ENCODE measurements around the gene OR10G3. TPM values are rescaled to one million over a fixed set of nuclear protein-coding genes. Genes with fewer than 3 reads are reported as not detected.

The OR10G3 gene
- total RNA-seq, 2 donors from 2014 or later, result not detected

DNA sequence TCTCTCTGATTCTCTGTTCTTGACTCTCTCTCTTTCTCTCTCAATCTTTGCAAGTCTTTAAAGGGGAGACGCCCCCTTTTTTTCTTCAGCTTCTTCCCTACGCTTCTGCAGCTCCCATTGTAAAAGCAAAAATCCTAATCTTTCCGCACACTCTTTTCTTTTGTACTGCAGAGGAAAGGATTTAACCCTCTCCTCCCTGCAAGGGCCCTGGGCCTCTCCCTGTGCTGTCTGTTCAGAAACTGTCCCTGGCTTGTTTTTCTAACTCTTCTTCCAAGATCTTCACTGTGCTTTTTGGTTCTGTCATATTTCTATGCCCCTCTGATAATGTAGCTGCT lies 42.8 kb downstream of the OR10G3 start:
- ATAC-seq (no peak), DNase-seq (no peak)
- intact Hi-C loops (cut with DNase I, micrococcal nuclease), result no loop called here

DNA sequence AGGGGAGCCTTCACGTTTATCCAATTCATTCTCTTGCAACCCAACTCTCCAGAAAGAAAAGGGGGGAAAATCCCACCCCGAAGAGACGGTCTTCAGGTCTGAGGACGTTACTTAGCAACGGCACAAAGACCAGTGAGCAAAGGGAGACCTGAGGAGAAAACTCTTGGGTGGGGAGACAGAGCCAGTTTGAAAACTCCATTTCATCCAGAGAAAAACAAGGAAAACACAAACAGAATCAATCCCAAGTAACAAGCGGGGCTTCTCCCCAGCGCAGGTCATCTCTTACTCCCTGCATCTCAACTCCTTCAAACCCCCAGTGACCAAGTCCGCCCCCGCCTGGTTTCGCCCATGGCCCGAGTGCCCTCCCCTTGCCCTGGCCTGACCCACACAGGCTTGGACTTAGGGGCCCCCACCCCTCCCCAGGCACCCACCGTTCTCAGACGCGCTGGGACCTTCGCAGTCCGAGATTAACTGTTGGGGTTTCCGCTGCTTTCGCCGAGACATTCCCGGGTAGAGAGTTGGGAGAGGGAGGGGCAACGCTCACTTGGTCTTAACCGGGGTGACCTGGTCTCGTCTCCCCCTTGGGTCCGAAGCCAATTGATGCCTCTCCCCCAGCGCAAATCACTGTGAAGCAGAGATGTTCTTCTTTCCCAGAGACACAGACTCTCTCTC lies 43.3 kb downstream of the OR10G3 start:
- ATAC-seq (no peak), DNase-seq (no peak)
- intact Hi-C loops (cut with DNase I, micrococcal nuclease), result no loop called here

DNA sequence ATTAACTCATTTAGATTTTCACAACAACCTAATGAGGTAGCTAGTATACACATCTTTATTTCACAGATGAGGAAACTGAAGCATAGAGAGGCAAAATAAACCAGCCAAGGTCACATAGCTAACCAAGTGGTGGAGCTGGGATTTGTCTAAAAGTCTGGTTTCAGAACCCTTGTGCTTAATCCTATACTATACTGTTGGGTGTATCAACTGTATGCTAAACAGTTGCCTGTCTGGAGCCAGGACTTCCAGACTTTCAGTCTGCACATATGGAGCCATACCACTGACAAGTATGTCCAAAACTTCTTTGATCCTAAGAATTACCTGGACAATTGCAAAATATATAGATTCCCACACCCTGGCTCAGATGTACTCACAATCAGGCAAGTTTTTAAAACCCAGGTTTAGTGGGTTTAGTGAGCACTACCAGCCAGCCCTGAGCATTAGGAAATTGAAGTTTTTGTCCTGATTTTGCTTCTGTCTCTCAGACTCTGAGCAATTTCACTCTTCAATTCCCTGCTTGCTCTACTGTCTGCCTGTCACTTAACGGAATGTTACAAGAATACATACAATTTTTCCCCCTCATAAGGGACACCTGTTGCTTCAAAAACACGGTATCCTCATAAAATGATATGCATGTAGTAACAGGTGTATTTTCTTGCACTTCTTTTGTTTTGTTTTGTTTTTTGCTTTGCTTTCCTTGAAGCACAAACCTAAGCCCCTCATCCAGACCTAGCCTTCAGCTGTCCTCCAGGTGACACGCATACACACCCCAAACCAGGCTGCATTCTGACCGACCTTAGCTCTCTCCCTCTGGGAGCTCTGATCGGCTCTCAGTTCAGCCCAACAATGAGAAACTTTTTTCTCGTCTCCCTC lies 44.1 kb downstream of the OR10G3 start:
- DNase-seq (no peak), ATAC-seq (no peak)
- intact Hi-C loops (cut with DNase I, micrococcal nuclease), result no loop called here

DNA sequence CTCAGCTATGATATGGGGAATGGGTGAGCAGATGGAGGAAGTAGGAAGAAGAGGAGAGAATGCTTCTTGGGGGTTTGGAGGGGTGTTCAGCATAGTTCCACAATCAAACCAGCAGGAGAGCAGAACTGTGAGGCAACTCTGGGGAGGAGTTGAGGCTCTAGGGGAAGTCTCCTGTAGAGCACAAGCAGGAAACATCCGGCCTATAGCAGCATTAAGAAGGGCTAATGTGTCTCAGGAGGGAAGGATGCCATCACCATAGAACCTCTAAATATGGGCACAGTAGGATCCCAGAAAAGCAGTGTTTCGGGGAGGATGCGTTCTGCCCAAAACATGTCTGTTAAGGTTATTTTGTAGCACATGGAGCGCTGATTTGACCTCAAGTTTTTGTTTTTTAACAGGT lies 45.3 kb downstream of the OR10G3 start:
- no peak for DNase-seq
- intact Hi-C loops (cut with DNase I, micrococcal nuclease), result no loop called here
- no peak for ATAC-seq

DNA sequence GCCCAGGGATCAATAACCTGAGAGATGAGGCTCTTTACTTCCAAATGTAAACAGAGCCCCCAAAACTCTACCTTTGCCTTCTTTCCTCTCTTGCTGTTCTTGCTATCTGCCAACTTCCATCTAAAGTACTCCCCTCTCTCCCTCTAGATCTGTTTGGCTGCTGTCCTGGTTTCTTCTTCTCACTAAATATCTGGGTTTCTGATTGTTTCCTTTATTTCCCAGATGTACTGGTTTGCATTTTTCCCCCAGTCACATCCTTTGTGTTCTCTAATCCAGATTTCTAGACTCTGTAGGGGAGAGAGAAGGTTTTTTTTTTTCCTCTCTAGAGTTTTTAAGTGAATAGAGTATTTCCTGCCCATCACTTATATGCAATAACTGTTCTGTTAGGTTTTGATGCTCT lies 46.6 kb downstream of the OR10G3 start:
- intact Hi-C loops (cut with DNase I, micrococcal nuclease), result no loop called here
- DNase-seq (no peak), ATAC-seq (no peak)

DNA sequence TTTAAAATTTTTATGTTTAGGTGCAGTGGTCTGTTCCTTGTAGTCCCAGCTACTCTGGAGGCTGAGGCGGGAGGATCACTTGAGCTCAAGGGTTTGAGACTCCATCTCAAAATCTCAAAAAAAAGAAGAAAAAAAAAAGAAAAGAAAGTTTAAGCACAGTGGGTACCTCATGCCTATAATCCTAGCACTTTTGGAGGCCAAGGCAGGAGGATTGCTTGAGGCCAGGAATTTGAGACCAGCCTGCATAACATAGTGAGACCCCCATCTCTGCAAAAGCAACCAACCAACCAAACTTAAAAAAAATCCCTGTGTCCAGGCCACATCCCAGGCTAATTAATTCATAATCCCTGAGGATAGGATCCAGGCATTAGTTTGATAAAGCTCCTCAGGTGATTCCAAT lies 50.4 kb downstream of the OR10G3 start:
- DNase-seq, result no peak
- ATAC-seq, result no peak
- intact Hi-C loops (cut with DNase I, micrococcal nuclease), result no loop called here

DNA sequence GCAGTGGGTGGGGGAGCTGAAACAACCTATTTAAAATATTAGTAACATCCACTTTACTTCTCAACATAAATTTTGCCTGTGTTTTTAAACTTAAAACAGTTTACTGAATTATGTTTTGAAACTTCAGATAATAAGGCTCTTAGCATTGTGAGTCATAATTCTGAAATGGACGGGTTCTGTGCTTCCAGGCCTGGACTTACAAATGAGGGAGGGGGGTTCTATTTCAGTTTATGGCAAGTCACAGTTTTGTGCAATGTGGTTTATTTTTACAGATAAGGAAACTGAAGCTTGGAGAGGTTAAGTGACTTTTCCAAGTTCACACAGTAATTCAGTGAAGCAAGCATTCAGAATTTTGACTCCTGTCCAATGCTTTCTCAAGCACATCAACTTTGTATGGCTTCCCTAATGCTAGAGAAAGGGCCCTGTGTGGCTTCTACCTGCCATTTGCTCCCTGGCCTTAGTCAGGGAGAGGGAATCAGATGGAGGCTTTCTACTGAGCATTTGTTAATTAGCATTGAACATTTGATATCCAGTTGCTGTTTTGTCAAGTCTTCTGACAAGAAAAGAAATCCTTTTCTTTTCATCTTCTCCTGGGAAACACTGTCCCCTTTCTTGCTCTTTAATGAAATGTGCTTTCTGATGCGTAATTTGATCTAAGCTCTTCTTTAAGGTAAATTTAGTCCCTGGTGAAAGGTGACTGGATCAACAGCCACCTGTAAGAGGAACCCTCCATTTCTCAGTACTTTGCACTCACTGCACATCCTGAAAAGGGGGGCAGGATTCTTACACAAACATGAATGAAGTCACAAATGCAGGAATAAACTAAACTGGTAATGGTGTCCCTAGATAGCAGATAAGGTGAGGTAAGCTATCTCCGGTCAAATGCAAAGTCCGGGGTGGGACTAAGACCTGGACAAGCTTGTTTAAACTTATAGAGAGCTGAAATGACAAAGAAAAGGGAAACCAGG lies 51.2 kb downstream of the OR10G3 start:
- intact Hi-C loops (cut with DNase I, micrococcal nuclease), result no loop called here
- no peak for ATAC-seq
- no peak for DNase-seq

DNA sequence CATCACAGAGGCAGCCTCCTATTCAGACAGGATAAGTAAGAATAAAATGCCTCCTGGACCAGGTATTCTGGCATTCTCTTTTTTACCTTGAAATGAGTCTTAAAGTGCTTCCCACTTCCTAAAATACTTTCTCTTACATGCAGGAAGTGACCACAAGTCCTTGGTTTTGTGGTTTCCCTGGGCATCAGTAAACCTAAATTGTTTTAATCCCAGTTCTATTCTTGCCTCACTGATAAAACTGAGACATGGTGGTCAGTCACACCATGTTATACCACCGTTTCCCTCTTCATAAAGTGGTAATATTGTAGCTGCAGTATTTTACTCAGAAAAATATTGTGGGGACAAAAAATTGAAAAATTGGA lies 52.6 kb downstream of the OR10G3 start:
- ATAC-seq, result no peak
- intact Hi-C loops (cut with DNase I, micrococcal nuclease), result no loop called here
- DNase-seq, result no peak

DNA sequence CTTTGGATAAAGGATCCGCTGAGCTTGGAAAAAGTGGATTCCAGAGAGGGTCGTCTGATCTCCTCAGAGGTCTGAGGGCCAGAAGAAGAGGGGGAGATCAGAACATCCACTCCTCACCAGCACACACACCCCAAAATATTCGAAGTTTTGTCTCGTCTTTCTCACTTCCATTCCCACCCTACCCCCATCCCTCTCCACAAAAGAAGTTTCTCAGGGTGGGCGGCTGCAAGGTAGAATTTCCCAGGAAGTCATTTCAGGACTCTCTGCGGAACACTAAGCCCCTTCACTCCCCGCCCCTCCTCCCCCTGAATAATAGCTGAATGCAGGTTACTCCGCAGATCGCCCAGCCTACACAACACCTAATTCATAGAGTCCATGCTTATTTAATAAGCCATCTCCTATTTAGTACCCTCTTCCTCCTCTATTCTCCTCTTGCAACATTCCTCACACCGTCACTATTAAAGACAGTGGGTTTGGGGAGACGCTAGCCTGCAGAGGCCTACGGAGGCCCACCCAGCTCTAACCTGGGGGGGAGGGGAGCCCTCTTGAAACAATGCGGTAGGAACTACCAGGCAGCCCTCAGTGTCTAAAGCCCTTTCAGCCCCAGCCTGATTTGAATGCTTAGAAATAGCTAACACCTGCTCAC lies 53.1 kb downstream of the OR10G3 start:
- ATAC-seq (no peak), DNase-seq (no peak)
- intact Hi-C loops (cut with DNase I, micrococcal nuclease), result no loop called here

DNA sequence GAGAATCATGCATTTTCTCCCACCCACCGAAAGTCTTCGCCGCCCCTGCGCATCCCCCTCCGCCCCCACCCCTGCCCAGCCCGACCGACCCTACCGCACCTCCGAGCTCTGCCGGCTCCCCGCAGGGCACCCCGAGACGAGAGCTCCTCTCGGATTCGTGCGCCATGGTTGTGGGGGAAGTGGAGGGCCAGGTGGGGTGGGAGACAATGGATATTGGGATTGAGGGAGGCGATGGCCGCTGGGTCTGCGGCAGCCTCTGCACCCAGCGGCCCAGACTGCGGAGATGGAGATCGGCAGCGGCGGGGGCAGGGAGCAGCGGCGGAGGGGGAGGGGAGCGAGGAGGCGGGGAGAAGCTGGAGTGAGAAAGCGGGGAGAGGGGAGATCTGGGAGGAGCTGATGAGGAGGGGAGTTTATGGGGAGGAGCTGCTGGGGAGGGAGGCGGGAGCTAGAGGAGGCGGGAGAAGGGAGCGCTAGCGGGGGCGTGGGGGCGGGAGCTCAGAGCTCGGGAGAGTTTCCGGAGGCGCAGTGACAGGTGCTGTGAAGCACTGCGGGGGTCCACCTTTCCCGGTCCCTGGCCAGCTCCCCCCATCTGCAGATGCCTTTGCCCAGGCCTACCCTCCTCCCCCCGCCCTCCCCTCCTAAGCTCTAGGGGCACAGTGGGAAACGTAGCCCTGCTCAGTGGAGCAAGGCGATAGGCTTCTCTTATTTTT lies 53.8 kb downstream of the OR10G3 start, which contains the start of gene SALL2:
SALL2 (minus strand) TSS at position 385 of the 710 bp plus-strand sequence; CDS start at position 166, 219 bp downstream.
- intact Hi-C loops (cut with DNase I, micrococcal nuclease), result no loop called here
- ATAC-seq (peak; percentile 70), DNase-seq (peak; percentile 55 to 78)

DNA sequence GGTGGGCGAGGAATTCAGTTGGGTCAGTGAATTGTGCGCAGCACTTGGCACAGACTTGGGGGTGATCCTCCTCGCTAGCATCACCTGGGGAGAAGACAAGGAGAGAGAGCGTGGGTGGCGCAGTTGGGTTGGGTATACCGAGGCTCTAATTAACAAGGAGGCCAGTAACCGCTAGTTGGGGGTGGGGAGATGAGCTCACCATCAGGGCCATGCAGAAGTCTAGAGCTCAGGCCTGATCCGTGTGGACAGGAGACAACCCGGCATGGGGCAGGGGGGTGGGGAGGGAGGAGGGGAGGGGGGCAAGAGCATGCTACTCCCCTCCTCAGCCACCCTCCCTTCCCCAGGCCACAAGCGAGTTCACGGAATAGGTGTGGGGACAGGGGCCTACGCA lies 54.3 kb downstream of the OR10G3 start:
- no peak for DNase-seq
- no peak for ATAC-seq
- intact Hi-C loops (cut with DNase I, micrococcal nuclease), result no loop called here

DNA sequence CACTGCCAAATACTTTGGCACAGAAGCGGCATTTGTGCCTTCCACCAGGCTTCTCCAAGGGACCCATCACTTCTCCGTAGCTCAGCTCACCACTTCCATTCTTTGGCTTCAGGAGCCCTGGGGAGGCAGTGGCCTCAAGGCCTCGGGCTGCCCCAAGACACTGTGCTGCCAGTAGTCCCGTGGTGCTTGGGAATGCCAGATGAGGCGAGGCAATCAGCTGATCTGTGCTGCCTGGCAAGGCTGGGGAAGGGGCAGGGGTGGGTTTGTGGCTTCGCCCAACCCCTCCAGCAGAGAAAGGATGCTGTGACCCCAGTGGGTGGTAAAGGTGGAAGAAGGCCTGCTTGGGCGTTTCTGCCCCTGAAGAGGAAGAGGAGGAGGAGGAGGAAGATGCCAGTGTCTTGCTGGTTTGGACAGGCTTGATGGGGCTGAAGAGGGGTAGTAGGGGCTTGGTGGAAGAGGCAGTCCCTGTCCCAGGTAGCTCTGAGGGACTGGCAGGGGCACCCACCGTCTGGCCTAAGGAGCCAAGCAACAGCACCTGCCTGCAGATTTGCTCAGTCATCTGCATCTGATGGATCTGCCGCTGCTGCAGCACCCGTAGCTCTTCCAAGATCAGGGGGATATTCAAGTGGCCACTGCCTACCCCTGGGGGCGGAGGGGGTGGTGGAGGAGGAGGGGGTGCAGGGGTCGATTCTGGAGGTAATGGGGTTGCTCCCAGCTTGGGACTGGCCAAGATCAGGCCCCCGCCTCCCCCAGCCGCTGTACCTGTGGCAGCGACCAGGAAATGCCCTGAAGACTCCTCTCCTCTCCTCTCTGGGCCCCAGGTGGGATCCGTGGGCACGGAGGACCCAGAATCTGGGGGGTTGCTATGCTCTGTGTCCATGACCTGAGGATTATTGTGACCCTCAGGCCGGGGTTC lies 55.0 kb downstream of the OR10G3 start:
- intact Hi-C loops (cut with DNase I, micrococcal nuclease), result no loop called here
- no peak for DNase-seq
- ATAC-seq, result no peak

DNA sequence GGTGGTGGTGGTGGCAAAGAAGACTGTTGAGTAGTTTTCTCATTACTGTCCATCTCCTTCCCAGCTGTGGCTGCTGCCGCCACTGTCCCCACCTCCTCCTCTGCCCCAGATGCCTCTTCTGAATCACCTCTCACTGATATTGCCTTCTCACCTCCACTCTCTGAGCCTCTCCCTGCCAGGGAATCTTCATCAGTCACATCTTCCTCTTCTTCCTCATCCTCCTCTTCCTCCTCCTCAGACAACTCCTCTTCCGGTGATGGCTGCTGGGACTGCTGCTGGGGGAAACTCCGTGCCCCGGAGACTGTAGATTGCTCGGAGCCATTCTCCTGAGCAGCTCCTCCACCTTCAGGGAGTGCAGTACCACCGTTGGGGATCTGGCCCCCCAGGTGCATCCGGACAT lies 56.7 kb downstream of the OR10G3 start:
- ATAC-seq (no peak), DNase-seq (no peak)
- intact Hi-C loops (cut with DNase I, micrococcal nuclease), result no loop called here

DNA sequence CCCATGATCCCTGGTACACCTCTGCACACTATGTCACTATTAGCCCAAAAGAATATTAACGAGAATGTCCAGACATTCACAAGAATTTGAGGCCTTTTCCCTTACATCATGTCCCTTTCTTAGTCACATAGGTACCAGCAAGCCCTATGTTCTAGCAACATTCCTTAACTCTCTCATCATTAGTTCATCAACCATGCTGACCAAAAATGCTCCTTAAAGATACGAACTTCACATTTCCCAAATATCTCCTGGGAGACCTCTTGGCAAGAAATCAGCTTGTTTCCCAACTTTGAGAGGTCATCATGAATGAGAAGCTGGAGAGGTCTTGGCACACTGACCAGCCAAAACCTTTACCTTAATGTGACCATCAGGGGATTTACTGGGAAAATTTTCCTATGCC lies 58.4 kb downstream of the OR10G3 start:
- ATAC-seq (no peak), DNase-seq (no peak)
- intact Hi-C loops (cut with DNase I, micrococcal nuclease), result no loop called here

DNA sequence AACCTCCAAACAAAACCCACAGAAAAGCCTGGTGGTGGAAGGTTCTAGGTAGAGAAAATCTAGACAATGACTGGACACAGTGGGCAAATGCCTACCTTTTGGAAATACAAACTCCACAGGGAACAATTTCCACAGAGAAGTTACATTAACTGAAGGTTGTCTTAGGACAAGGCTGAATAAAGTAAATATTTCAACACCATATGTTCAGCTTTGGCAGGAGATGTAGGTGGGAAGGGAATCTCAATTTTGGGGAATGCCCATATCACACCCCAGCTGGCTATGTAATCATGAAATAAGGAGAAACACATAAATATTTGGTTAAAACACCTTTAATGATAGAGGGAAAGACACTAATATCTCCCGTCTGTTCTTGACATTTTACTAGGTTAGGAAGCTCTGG lies 59.1 kb downstream of the OR10G3 start:
- DNase-seq (no peak), ATAC-seq (no peak)
- intact Hi-C loops (cut with DNase I, micrococcal nuclease), result no loop called here

DNA sequence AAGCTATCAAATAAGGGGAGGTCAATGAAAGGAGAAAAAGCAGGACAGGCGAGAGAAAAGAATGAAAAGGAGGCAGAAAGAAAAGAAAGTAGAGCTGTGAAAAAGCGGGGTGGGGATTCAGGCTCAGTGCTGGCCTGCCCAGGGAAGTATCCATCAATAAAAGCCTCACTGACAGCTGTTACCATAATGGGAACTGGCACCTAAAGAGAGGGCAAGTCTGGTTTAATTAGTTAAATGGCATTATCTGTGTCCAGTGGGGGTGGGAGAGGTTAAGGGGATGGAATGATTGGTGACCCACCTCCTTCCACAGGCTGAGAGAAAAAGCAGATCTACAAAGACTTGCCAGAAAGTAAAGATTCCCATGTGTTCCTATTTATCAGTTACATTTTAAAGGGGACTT lies 61.2 kb downstream of the OR10G3 start:
- intact Hi-C loops (cut with DNase I, micrococcal nuclease), result no loop called here
- DNase-seq (no peak), ATAC-seq (no peak)

Data from left colon (tissue), 2 donors.